Measurements from ENCODE around the gene GLDN. TPM values are rescaled to one million over a fixed set of nuclear protein-coding genes. Genes with fewer than 3 reads are reported as not detected.

Gene GLDN
- total and polyA plus RNA-seq, 2 donors from 2014 or later, result 0.71 to 4.0 TPM

DNA sequence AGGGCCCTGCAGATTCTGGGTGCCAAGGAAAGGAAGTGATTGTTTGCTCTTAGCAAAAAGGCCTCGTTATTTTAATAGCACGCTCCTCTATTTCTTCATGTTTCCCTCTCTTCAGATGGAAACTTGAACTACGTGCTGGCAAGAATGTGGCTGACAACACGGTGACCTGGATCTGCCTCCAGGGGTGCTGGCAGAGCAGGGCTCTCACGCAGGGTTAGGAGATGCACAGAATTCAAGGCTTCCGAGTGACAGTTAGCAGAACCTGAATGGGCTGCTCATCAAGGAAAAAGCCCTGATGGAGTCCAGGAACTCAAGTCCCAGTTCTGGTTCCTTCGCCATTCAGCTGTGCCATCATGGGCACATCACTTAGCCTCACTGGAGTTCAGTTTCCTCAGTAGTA lies 25.7 kb upstream of the GLDN start:
- intact Hi-C loops (cut with DNase I), result no loop called here
- DNase-seq, result no peak
- H3K4me1 ChIP-seq (ENCODE audit: control insufficient read depth in 2 of 3, insufficient read depth in 2 of 3, low read depth in 1 of 3, low read length in 3 of 3), result no peaks in the 10 kb centered on the region
- no peak overlapping the region for H3K9ac ChIP-seq (ENCODE audit: low read length in 3 of 3)
- no peak overlapping the region for H3K27ac ChIP-seq (ENCODE audit: low read depth in 2 of 2, low read length in 2 of 2)
- H3K9me3 ChIP-seq (ENCODE audit: control insufficient read depth in 2 of 3, insufficient read depth in 1 of 3, low read length in 3 of 3), result no peaks in the 10 kb centered on the region
- H3K27me3 ChIP-seq (ENCODE audit: control insufficient read depth, insufficient read depth, low read length), result no peaks in the 10 kb centered on the region
- no peaks in the 10 kb centered on the region for H3K36me3 ChIP-seq (ENCODE audit: control insufficient read depth in 2 of 3, insufficient read depth in 3 of 3, low read length in 3 of 3)
- H3K4me3 ChIP-seq (ENCODE audit: low read length in 3 of 3), result no peak overlapping the region
- FAIRE-seq, result no peak
- no peak for TF ChIP-seq CTCF (IDR thresholded peaks at IDR 0.05; ENCODE audit: borderline replicate concordance, extremely low read depth, insufficient read depth)

DNA sequence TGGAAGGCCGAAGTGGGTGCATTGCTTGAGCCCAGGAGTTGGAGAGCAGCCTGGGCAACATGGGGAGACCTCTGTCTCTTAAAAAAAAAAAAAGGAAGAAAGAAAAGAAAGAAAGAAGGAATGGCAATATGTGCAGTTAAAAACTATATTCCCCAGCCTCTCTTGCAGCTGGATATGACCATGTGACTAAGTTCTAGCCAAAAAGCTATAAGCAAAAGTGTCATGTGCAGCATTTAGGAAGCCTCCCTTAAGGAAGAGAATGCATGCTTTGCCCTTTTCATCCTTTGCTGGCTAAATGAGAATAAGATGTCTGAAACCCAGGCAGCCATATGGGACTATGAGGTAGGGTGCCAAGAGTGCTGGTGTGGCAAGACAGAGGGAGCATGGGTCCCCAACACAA lies 24.8 kb upstream of the GLDN start:
- no peaks in the 10 kb centered on the region for H3K36me3 ChIP-seq (ENCODE audit: control insufficient read depth in 2 of 3, insufficient read depth in 3 of 3, low read length in 3 of 3)
- H3K4me1 ChIP-seq (ENCODE audit: control insufficient read depth in 2 of 3, insufficient read depth in 2 of 3, low read depth in 1 of 3, low read length in 3 of 3), result no peaks in the 10 kb centered on the region
- H3K9ac ChIP-seq (ENCODE audit: low read length in 3 of 3), result no peak overlapping the region
- intact Hi-C loops (cut with DNase I), result no loop called here
- DNase-seq (no peak), FAIRE-seq (no peak)
- H3K27me3 ChIP-seq (ENCODE audit: control insufficient read depth, insufficient read depth, low read length), result no peaks in the 10 kb centered on the region
- H3K4me3 ChIP-seq (ENCODE audit: low read length in 3 of 3), result no peak overlapping the region
- no peak overlapping the region for H3K27ac ChIP-seq (ENCODE audit: low read depth in 2 of 2, low read length in 2 of 2)
- H3K9me3 ChIP-seq (ENCODE audit: control insufficient read depth in 2 of 3, insufficient read depth in 1 of 3, low read length in 3 of 3), result no peaks in the 10 kb centered on the region
- TF ChIP-seq CTCF (IDR thresholded peaks at IDR 0.05; ENCODE audit: borderline replicate concordance, extremely low read depth, insufficient read depth), result no peak

GRCh38 chr15:51318382-51319150 lies 22.9 kb upstream of the GLDN start:
- TF ChIP-seq CTCF (IDR thresholded peaks at IDR 0.05; ENCODE audit: borderline replicate concordance, extremely low read depth, insufficient read depth), result no peak
- DNase-seq, result no peak
- H3K9me3 ChIP-seq (ENCODE audit: control insufficient read depth in 2 of 3, insufficient read depth in 1 of 3, low read length in 3 of 3), result no peaks in the 10 kb centered on the region
- intact Hi-C loops (cut with DNase I), result no loop called here
- H3K4me1 ChIP-seq (ENCODE audit: control insufficient read depth in 2 of 3, insufficient read depth in 2 of 3, low read depth in 1 of 3, low read length in 3 of 3), result no peaks in the 10 kb centered on the region
- H3K4me3 ChIP-seq (ENCODE audit: low read length in 3 of 3), result no peak overlapping the region
- FAIRE-seq, result no peak
- no peak overlapping the region for H3K9ac ChIP-seq (ENCODE audit: low read length in 3 of 3)
- no peaks in the 10 kb centered on the region for H3K36me3 ChIP-seq (ENCODE audit: control insufficient read depth in 2 of 3, insufficient read depth in 3 of 3, low read length in 3 of 3)
- H3K27me3 ChIP-seq (ENCODE audit: control insufficient read depth, insufficient read depth, low read length), result no peaks in the 10 kb centered on the region
- H3K27ac ChIP-seq (ENCODE audit: low read depth in 2 of 2, low read length in 2 of 2), result peak overlapping the region; percentile 20 to 54

Measured in kidney (tissue), 14 donors.